ENCODE data around the gene CFHR2.

The CFHR2 gene

DNA sequence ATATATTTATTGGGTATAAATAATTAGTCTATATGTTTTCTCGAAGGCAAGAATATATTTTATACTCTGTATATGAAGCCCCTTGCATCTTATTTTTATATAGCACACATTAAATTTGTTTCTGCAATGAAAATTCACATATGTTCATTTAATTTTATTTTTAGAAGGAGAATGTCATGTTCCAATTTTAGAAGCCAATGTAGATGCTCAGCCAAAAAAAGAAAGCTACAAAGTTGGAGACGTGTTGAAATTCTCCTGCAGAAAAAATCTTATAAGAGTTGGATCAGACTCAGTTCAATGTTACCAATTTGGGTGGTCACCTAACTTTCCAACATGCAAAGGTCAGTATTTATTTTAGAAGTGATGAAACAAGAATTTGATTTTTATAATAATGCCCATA is 50.4 kb downstream of the CFHR2 start:
- Histone ChIP-seq H3K4me3 (no peak overlapping the region), H3K4me2 (no peak overlapping the region), H3K9me3 (no peaks in the 10 kb centered on the region), H3K36me3 (no peaks in the 10 kb centered on the region), H3K9ac (no peak overlapping the region), H3K4me1 (no peaks in the 10 kb centered on the region), H3K27me3 (no peaks in the 10 kb centered on the region), H4K20me1 (no peaks in the 10 kb centered on the region), H3K27ac (no peak overlapping the region)
- TF ChIP-seq Cebpa-rat (IDR thresholded peaks at IDR 0.05), result no peak

DNA sequence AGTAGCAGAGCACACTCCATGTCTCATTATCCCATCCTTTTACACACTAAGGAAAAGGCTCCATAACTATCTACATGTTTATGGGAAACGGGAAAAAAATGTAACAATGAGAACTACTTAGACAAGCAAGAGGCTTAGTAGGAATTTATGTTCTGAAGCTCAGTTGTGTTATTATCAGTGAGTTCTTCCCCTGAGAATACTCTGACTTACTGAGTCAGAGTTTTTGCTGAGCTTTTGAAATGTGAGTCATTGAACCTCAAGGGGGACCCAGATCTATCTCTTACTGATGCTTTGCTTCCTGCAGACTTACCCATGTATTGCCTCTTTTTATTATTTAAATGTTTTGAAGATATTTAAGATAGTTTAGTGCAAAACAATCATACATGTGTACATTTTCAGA is 53.9 kb downstream of the CFHR2 start:
- no peak overlapping the region for H3K4me3 ChIP-seq
- no peak overlapping the region for H3K27ac ChIP-seq
- no peak overlapping the region for H3K4me2 ChIP-seq
- TF ChIP-seq Cebpa-rat (IDR thresholded peaks at IDR 0.05), result no peak
- no peaks in the 10 kb centered on the region for H3K36me3 ChIP-seq
- H4K20me1 ChIP-seq, result no peaks in the 10 kb centered on the region
- no peak overlapping the region for H3K9ac ChIP-seq
- H3K27me3 ChIP-seq, result no peaks in the 10 kb centered on the region
- H3K4me1 ChIP-seq, result no peaks in the 10 kb centered on the region
- H3K9me3 ChIP-seq, result no peaks in the 10 kb centered on the region

DNA sequence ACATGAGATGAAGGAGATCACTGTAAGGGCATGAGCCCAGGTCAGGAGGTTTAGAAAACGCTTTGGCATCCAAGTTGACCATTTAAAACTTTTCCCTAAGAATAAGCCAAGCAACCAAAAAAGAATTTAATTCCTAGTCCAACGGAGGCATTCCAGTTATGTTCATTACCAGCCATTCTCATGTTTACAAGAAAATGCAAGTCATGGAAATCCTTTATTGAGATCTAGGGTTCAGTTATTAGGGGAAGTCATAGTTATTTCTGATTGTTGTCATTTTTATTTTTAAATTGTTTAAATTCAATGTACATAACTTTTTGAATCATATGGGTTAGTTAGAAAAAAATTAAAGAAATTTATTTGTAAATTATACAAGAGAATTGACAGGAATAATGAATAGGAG is 58.3 kb downstream of the CFHR2 start:
- Histone ChIP-seq H3K36me3 (no peaks in the 10 kb centered on the region), H3K4me1 (no peaks in the 10 kb centered on the region), H3K27ac (no peak overlapping the region), H4K20me1 (no peaks in the 10 kb centered on the region), H3K4me3 (no peak overlapping the region), H3K9me3 (no peaks in the 10 kb centered on the region), H3K4me2 (no peak overlapping the region), H3K9ac (no peak overlapping the region), H3K27me3 (no peaks in the 10 kb centered on the region)
- TF ChIP-seq Cebpa-rat (IDR thresholded peaks at IDR 0.05), result no peak

DNA sequence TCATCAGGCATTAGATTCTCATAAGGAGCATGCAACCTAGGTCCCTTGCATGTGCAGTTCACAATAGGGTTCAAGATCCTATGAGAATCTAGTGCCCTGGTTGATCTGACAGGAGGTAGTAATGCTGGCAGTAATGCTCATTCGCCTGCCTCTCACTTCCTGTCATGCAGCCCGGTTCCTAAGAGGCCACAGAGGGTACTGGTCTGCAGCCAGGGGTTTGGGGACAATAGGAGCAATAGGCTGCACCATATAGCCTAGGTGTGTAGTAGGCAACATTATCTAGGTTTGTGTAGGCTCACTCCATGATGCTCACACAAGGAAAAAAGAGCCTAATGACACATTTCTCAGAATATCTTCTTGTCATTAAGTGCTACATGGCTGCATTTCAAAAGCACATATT is 59.6 kb downstream of the CFHR2 start:
- no peaks in the 10 kb centered on the region for H3K4me1 ChIP-seq
- no peak overlapping the region for H3K27ac ChIP-seq
- H3K27me3 ChIP-seq, result no peaks in the 10 kb centered on the region
- H3K4me2 ChIP-seq, result no peak overlapping the region
- no peak overlapping the region for H3K4me3 ChIP-seq
- no peaks in the 10 kb centered on the region for H3K9me3 ChIP-seq
- no peaks in the 10 kb centered on the region for H4K20me1 ChIP-seq
- no peaks in the 10 kb centered on the region for H3K36me3 ChIP-seq
- no peak overlapping the region for H3K9ac ChIP-seq
- TF ChIP-seq Cebpa-rat (IDR thresholded peaks at IDR 0.05), result no peak

DNA sequence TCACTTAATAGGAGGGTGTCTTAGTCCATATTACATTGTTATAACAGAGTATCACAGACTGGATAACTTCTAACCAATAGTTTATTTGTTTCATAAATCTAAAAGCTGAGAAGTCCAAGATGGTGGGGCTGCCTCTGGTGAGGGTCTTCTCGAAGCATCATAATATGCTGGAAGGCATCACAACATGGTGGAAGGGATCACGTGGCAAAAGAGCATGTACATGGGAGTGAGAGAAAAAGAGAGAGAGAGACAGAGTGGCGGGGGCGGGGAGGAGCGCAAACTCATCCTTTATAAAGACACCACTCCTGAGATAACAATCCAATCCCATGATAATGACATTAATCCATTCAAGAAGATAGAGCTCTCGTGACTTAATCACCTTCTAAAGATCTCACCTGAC is 65.3 kb downstream of the CFHR2 start:
- no peak overlapping the region for H3K9ac ChIP-seq
- H3K36me3 ChIP-seq, result no peaks in the 10 kb centered on the region
- TF ChIP-seq Cebpa-rat (IDR thresholded peaks at IDR 0.05), result no peak
- no peak overlapping the region for H3K4me3 ChIP-seq
- H3K4me2 ChIP-seq, result no peak overlapping the region
- H3K27me3 ChIP-seq, result no peaks in the 10 kb centered on the region
- H3K4me1 ChIP-seq, result no peaks in the 10 kb centered on the region
- H3K27ac ChIP-seq, result no peak overlapping the region
- H3K9me3 ChIP-seq, result peaks cover 6% of the 10 kb centered on the region; the same call in 1 of the 2 replicates
- no peaks in the 10 kb centered on the region for H4K20me1 ChIP-seq

Data from BLaER1 (cell line).